Ascending aorta (tissue), 2 donors: Measurements from ENCODE around the gene TTC7B. TPM values are rescaled to one million over a fixed set of nuclear protein-coding genes. Genes with fewer than 3 reads are reported as not detected.

Experiments
- DNase-seq, 2 donors: peaks; one replicate each; pipeline ENCODE4 v3.0.0-alpha.2; 2019; ENCODE audit warnings: low spot score in 2 of 2
- H3K27ac ChIP-seq, 2 donors: fragments of 200-600 bp; sonication (generic); one replicate each; pipeline ENCODE4 v1.5.1; 2016 to 2017; ENCODE audit warnings: mild to moderate bottlenecking in 1 of 2
- H3K27me3 ChIP-seq: fragments of 200-600 bp; sonication (generic); one replicate; pipeline ENCODE4 v1.5.1; 2017
- H3K36me3 ChIP-seq, 2 donors: fragments of 200-600 bp; sonication (generic); one replicate each; pipeline ENCODE4 v1.5.1; 2016
- H3K4me1 ChIP-seq, 2 donors: fragments of 200-600 bp; sonication (generic); one replicate each; pipeline ENCODE4 v1.5.1; 2016 to 2017; ENCODE audit warnings: mild to moderate bottlenecking in 1 of 2
- H3K4me3 ChIP-seq, 2 donors: fragments of 200-600 bp; sonication (generic); one replicate each; pipeline ENCODE4 v1.5.1; 2016 to 2017; ENCODE audit warnings: mild to moderate bottlenecking in 1 of 2
- H3K9me3 ChIP-seq, 2 donors: fragments of 200-600 bp; sonication (generic); one replicate each; pipeline ENCODE4 v1.5.1; 2016
- CTCF ChIP-seq, 3 experiments: fragments of 200-600 bp in 2 of 3; fragments of 450-650 bp in 1 of 3; sonication (generic) in 2 of 3; IDR thresholded peaks; one replicate each; pipeline ENCODE4 v1.5.1; 2016 to 2019; ENCODE audit warnings: antibody characterized with exemption in 3 of 3, mild to moderate bottlenecking in 1 of 3, moderate library complexity in 1 of 3
- intact Hi-C: fragments of 100-400 bp; cut with DNase I; formaldehyde crosslinking; loops from one replicate; pipeline ENCODE4 v1.15.1; 2023
- total RNA-seq: library from RNA; depleted of rRNA; stranded (reverse); fragments of >200 nt; gene quantifications from one replicate; pipeline ENCODE4 v1.1.0, GENCODE V29; 2016

Gene TTC7B
- total RNA-seq, 1 donor from 2014 or later: 18.5 TPM

- no peak for TF ChIP-seq CTCF (IDR thresholded peaks at IDR 0.05)
- Histone ChIP-seq H3K36me3 (no peaks in the 10 kb centered on the region), H3K9me3 (peaks cover 4 to 24% of the 10 kb centered on the region in 2 donors), H3K4me3 (no peak overlapping the region), H3K27ac (no peak overlapping the region), H3K4me1 (no peaks in the 10 kb centered on the region), H3K27me3 (no peaks in the 10 kb centered on the region)
- intact Hi-C loops: loop anchor here (10.0 kb wide), 1 partner anchor 796 kb away; the partner anchor contains the start of genes EFCAB11 and TDP1
- no peak for DNase-seq
Observed at GRCh38 chr14:90750701-90751100, 65.5 kb downstream of the TTC7B start.

GRCh38 chr14:90750191-90750590, 66.0 kb downstream of the TTC7B start:
- peaks cover 4 to 24% of the 10 kb centered on the region in 2 donors for H3K9me3 ChIP-seq
- no peak for DNase-seq
- H3K4me1 ChIP-seq: no peaks in the 10 kb centered on the region
- intact Hi-C loops: loop anchor here (10.0 kb wide), 1 partner anchor 795 kb away; the partner anchor contains the start of genes EFCAB11 and TDP1
- no peak for TF ChIP-seq CTCF (IDR thresholded peaks at IDR 0.05)
- H3K27me3 ChIP-seq: no peaks in the 10 kb centered on the region
- H3K36me3 ChIP-seq: no peaks in the 10 kb centered on the region
- no peak overlapping the region for H3K27ac ChIP-seq
- no peak overlapping the region for H3K4me3 ChIP-seq

GRCh38 chr14:90747909-90748308, 68.3 kb downstream of the TTC7B start:
- DNase-seq: no peak
- Histone ChIP-seq H3K27me3 (no peaks in the 10 kb centered on the region), H3K4me1 (peaks cover 0 to 9% of the 10 kb centered on the region in 2 donors), H3K27ac (no peak overlapping the region), H3K36me3 (no peaks in the 10 kb centered on the region), H3K4me3 (no peak overlapping the region), H3K9me3 (peaks cover 4 to 24% of the 10 kb centered on the region in 2 donors)
- TF ChIP-seq CTCF (IDR thresholded peaks at IDR 0.05): no peak
- intact Hi-C loops: no loop called here

- Histone ChIP-seq H3K4me3 (no peak overlapping the region), H3K27me3 (no peaks in the 10 kb centered on the region), H3K9me3 (peaks cover 0 to 8% of the 10 kb centered on the region in 2 donors), H3K27ac (peak overlapping the region; percentile 81 to 83), H3K36me3 (no peaks in the 10 kb centered on the region), H3K4me1 (peaks cover 0 to 15% of the 10 kb centered on the region in 2 donors)
- no peak for TF ChIP-seq CTCF (IDR thresholded peaks at IDR 0.05)
- DNase-seq: no peak
- intact Hi-C loops: no loop called here
Observed at GRCh38 chr14:90743826-90744225, 72.4 kb downstream of the TTC7B start.

- intact Hi-C loops: no loop called here
- Histone ChIP-seq H3K4me1 (peaks cover 0 to 15% of the 10 kb centered on the region in 2 donors), H3K27me3 (no peaks in the 10 kb centered on the region), H3K27ac (peak overlapping the region; percentile 81 to 83), H3K9me3 (peaks cover 0 to 4% of the 10 kb centered on the region in 2 donors), H3K36me3 (no peaks in the 10 kb centered on the region), H3K4me3 (no peak overlapping the region)
- DNase-seq: no peak
- TF ChIP-seq CTCF (IDR thresholded peaks at IDR 0.05): no peak
Observed at GRCh38 chr14:90743425-90743824, 72.8 kb downstream of the TTC7B start.

GRCh38 chr14:90742729-90743128, 73.5 kb downstream of the TTC7B start:
- no peaks in the 10 kb centered on the region for H3K9me3 ChIP-seq
- no peak overlapping the region for H3K4me3 ChIP-seq
- TF ChIP-seq CTCF (IDR thresholded peaks at IDR 0.05): no peak
- peak overlapping the region; percentile 81 to 83 for H3K27ac ChIP-seq
- H3K4me1 ChIP-seq: peaks cover 0 to 15% of the 10 kb centered on the region in 2 donors
- no peaks in the 10 kb centered on the region for H3K27me3 ChIP-seq
- no peaks in the 10 kb centered on the region for H3K36me3 ChIP-seq
- intact Hi-C loops: no loop called here
- no peak for DNase-seq
